Mucosa of descending colon (tissue), 3 donors: ENCODE data around the gene NCF4. TPM values are rescaled to one million over a fixed set of nuclear protein-coding genes. Genes with fewer than 3 reads are reported as not detected.

Source experiments
- ATAC-seq: fragments of 200-7000 bp; cut with Tn5 transposase; one replicate; pipeline ENCODE4 v1.9.1; 2020; ENCODE audit warnings: mild to moderate bottlenecking, moderate library complexity
- DNase-seq, 3 donors: peaks; one replicate each; pipeline ENCODE4 v3.0.0-alpha.2; 2020
- H3K36me3 ChIP-seq: fragments of 200-600 bp; one replicate; pipeline ENCODE4 v1.8.0; 2021; ENCODE audit warnings: low read depth, mild to moderate bottlenecking
- H3K4me1 ChIP-seq: fragments of 200-600 bp; one replicate; pipeline ENCODE4 v1.8.0; 2021; ENCODE audit warnings: low read depth, mild to moderate bottlenecking
- H3K4me3 ChIP-seq: fragments of 200-600 bp; one replicate; pipeline ENCODE4 v1.8.0; 2021; ENCODE audit warnings: mild to moderate bottlenecking
- H3K9me3 ChIP-seq: fragments of 200-600 bp; one replicate; pipeline ENCODE4 v1.8.0; 2021; ENCODE audit warnings: mild to moderate bottlenecking
- intact Hi-C, 2 donors: fragments of 100-400 bp; cut with DNase I in 1 of 2; cut with micrococcal nuclease in 1 of 2; formaldehyde crosslinking; loops; one replicate each; pipeline versions ENCODE4 v1.11.0 to v1.11.1; 2022; cut with DNase I, micrococcal nuclease
- total RNA-seq, 3 donors: library from RNA; stranded (reverse); fragmentation: NEBNext Ultra II Directional in 2 of 3; extraction: Animal tissue kit (Norgen Biotek cat#: 25700) in 2 of 3; gene quantifications; one replicate each; pipeline versions ENCODE4 v1.2.1 to v1.2.4, GENCODE V29; 2021 to 2023
- TF ChIP-seq, protein P1 (sequence below): fragments of 200-600 bp; IDR thresholded peaks from one replicate; pipeline ENCODE4 v1.8.0; 2022; ENCODE audit warnings: antibody characterized with exemption, mild to moderate bottlenecking
- donor health status: DM: no; HTN: no; CAD: no; lungs with moderate emphysema.
- donor health status: DM: no; HTN: no; CAD: no.
- donor health status: DM: no; HTN: yes; CAD: no.

NCF4 gene
- total RNA-seq, 3 donors from 2014 or later = 6.3 to 15.2 (median 14.8) TPM

DNA sequence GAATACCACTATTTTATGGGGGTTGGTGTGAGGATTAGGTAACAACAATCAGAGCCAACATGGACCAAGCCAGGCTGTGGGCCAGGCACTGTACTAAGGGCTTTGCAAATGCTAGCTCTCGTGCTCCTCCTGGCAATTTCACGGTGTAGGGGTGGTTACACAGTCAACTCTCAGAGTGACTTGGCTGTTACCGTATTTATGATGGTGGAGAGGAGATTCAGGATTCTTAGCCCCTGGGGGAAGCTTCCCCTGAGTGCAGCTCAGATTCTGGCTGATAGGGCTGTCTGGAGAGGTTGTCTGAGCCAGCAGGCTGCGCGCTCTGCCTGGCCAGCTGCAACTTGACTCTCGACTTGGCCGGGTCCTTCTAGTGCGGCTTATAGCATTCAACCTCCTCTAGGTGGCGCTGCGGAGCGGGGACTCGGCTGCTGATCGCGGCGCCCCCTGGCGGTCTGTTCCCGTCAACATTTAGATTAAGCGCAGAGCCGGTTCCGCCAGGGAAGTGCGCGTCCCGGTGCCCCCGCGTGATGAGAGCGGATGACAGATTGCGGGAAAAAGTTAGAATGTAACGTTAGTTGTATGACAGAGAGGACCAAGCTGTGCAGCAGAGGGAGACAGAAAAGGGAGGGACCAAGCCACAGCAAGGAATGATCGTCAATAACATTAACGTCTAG, 4.5 kb upstream of the NCF4 start:
- ATAC-seq (peak; percentile 92), DNase-seq (peak; percentile 90 to 94 (median 94))
- intact Hi-C loops = loop anchor here (10.0 kb wide), 3 partner anchors 71 to 311 kb away; no protein-coding TSS in a partner anchor
- TF ChIP-seq, protein P1, sequence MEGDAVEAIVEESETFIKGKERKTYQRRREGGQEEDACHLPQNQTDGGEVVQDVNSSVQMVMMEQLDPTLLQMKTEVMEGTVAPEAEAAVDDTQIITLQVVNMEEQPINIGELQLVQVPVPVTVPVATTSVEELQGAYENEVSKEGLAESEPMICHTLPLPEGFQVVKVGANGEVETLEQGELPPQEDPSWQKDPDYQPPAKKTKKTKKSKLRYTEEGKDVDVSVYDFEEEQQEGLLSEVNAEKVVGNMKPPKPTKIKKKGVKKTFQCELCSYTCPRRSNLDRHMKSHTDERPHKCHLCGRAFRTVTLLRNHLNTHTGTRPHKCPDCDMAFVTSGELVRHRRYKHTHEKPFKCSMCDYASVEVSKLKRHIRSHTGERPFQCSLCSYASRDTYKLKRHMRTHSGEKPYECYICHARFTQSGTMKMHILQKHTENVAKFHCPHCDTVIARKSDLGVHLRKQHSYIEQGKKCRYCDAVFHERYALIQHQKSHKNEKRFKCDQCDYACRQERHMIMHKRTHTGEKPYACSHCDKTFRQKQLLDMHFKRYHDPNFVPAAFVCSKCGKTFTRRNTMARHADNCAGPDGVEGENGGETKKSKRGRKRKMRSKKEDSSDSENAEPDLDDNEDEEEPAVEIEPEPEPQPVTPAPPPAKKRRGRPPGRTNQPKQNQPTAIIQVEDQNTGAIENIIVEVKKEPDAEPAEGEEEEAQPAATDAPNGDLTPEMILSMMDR = peak; percentile 100
- no peak overlapping the region for H3K4me3 ChIP-seq
- peaks cover 4% of the 10 kb centered on the region for H3K4me1 ChIP-seq
- no peaks in the 10 kb centered on the region for H3K36me3 ChIP-seq
- no peaks in the 10 kb centered on the region for H3K9me3 ChIP-seq

DNA sequence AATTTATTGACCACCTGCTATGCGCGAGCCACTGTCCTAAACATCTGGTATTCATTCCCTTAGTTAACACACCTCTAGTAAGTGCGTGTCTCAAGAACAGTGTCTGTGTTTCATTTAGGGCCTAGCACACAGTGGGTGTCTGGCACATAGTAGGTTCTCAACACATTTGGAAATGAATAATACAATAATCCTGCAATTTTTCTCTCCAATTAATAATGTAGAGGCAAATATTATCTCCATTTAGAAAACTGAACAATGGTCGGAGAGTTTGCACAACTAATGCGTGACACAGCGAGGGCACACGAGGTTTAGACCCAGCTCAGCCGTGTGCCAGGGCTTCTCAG, 4.0 kb upstream of the NCF4 start:
- TF ChIP-seq, protein P1 = no peak
- intact Hi-C loops = loop anchor here (10.0 kb wide), 3 partner anchors 72 to 312 kb away; no protein-coding TSS in a partner anchor
- ATAC-seq (no peak), DNase-seq (no peak)
- Histone ChIP-seq H3K36me3 (no peaks in the 10 kb centered on the region), H3K4me1 (peaks cover 5% of the 10 kb centered on the region), H3K4me3 (no peak overlapping the region), H3K9me3 (no peaks in the 10 kb centered on the region)

DNA sequence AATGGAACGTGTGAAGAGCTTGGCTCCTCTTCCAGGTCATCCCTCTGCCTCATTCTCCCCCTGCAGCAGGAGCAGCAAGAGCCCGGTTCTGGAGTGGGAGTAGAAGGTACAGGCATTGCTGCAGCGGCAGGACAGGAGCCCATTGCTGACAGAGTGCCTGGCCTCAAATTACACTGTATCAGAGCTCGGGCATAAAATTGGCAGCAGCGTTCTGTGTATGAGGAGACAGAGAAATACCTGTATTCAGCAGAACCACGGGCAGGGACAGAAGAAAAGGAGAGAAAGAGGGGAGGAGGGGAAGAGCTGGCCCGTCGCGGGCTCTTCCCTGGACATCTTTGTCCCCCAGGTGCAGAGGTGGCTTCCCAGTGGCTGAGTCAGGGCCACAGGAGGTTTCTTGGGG, 2.6 kb upstream of the NCF4 start:
- DNase-seq (no peak), ATAC-seq (no peak)
- no peaks in the 10 kb centered on the region for H3K9me3 ChIP-seq
- TF ChIP-seq, protein P1 = no peak
- no peak overlapping the region for H3K4me3 ChIP-seq
- intact Hi-C loops = loop anchor here (10.0 kb wide), 3 partner anchors 73 to 313 kb away; no protein-coding TSS in a partner anchor
- no peaks in the 10 kb centered on the region for H3K36me3 ChIP-seq
- peaks cover 5% of the 10 kb centered on the region for H3K4me1 ChIP-seq

DNA sequence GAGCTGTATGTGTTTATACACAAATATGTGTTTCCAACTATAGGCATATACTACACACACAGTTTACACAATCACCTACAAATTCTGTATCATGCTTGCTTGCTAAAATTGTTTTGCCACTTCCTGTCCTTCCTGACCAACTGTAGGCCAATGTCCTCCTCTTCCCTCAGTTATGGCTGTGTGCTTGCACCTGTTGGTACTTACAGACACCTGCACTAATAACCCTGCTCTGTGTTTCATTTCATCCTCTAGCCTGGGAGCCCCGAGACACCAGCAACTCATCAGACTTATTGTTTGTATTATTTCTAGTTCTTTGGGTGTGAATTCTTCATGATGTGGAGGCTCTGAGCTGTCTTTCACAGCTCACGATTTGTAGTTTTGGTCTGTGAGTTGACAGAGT, 1.8 kb upstream of the NCF4 start:
- peaks cover 5% of the 10 kb centered on the region for H3K4me1 ChIP-seq
- TF ChIP-seq, protein P1 = no peak
- ATAC-seq (no peak), DNase-seq (no peak)
- H3K9me3 ChIP-seq = no peaks in the 10 kb centered on the region
- intact Hi-C loops = loop anchor here (10.0 kb wide), 3 partner anchors 74 to 314 kb away; no protein-coding TSS in a partner anchor
- H3K36me3 ChIP-seq = no peaks in the 10 kb centered on the region
- H3K4me3 ChIP-seq = no peak overlapping the region

DNA sequence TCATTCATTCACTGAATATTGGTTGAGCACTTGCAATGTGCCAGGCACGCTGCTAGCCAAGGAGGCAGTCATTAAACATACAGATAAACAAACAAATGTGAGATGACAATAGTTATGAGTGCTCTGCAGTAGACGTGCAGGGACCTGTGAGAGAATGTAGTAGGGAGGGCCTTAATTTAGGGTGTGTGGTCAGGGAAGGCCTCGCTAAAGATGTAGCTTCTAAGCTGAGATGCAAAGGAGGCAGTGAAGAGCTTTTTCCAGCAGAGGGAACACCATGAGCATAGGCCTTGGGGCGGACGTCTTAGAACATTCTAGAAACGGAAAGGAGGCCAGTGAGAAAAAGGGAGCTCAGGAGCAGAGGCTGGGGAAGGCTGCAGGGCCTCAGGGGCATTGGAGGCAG, 789 bp upstream of the NCF4 start:
- peaks cover 5% of the 10 kb centered on the region for H3K4me1 ChIP-seq
- H3K4me3 ChIP-seq = no peak overlapping the region
- DNase-seq (no peak), ATAC-seq (no peak)
- H3K36me3 ChIP-seq = no peaks in the 10 kb centered on the region
- H3K9me3 ChIP-seq = no peaks in the 10 kb centered on the region
- intact Hi-C loops = no loop called here
- TF ChIP-seq, protein P1 = no peak
